ENCODE results near the gene RNPC3. TPM values are rescaled to one million over a fixed set of nuclear protein-coding genes. Genes with fewer than 3 reads are reported as not detected.

The RNPC3 gene
- total RNA-seq, 1 experiment from 2014 or later, result 16.4 TPM

DNA sequence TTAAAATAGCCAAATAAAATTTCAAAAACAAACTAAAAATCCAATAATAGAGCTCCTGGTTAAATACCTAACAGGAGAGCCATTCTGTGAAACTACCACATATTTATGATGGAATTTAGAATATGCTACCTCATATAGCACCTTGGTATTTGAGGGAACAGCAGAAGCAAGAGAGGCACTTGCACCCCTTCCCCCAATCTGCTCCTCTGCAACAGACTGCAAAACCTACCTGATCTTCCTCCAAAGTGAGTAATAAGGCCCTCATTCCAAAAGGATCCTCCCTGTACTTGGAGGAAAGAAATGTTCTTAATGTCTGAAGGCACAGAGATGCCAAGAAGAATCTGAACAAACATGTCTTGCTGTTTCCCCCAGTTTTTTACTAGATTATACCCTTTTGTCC, 28.1 kb upstream of the RNPC3 start:
- CTCF ChIA-PET, result no interaction called here
- ATAC-seq (no peak), DNase-seq (ENCODE audit: low spot score) (no peak)
- TF ChIP-seq, protein P1, sequence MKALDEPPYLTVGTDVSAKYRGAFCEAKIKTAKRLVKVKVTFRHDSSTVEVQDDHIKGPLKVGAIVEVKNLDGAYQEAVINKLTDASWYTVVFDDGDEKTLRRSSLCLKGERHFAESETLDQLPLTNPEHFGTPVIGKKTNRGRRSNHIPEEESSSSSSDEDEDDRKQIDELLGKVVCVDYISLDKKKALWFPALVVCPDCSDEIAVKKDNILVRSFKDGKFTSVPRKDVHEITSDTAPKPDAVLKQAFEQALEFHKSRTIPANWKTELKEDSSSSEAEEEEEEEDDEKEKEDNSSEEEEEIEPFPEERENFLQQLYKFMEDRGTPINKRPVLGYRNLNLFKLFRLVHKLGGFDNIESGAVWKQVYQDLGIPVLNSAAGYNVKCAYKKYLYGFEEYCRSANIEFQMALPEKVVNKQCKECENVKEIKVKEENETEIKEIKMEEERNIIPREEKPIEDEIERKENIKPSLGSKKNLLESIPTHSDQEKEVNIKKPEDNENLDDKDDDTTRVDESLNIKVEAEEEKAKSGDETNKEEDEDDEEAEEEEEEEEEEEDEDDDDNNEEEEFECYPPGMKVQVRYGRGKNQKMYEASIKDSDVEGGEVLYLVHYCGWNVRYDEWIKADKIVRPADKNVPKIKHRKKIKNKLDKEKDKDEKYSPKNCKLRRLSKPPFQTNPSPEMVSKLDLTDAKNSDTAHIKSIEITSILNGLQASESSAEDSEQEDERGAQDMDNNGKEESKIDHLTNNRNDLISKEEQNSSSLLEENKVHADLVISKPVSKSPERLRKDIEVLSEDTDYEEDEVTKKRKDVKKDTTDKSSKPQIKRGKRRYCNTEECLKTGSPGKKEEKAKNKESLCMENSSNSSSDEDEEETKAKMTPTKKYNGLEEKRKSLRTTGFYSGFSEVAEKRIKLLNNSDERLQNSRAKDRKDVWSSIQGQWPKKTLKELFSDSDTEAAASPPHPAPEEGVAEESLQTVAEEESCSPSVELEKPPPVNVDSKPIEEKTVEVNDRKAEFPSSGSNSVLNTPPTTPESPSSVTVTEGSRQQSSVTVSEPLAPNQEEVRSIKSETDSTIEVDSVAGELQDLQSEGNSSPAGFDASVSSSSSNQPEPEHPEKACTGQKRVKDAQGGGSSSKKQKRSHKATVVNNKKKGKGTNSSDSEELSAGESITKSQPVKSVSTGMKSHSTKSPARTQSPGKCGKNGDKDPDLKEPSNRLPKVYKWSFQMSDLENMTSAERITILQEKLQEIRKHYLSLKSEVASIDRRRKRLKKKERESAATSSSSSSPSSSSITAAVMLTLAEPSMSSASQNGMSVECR (CRISPR knock-in tag; IDR thresholded peaks at IDR 0.05; ENCODE audit: borderline replicate concordance), result no peak
- no peak overlapping the region for H3K4me3 Mint-ChIP-seq
- H3K9me3 Mint-ChIP-seq, result 0 out of 2 replicates have a peak, but pooled peaks cover 3% of the 10 kb centered on the region
- H3K36me3 Mint-ChIP-seq, result no peaks in the 10 kb centered on the region
- H3K27ac Mint-ChIP-seq, result no peak overlapping the region
- no peaks in the 10 kb centered on the region for H3K4me1 Mint-ChIP-seq
- no peaks in the 10 kb centered on the region for H3K27me3 Mint-ChIP-seq (ENCODE audit: low read depth)
- POLR2A ChIA-PET, result no interaction called here

DNA sequence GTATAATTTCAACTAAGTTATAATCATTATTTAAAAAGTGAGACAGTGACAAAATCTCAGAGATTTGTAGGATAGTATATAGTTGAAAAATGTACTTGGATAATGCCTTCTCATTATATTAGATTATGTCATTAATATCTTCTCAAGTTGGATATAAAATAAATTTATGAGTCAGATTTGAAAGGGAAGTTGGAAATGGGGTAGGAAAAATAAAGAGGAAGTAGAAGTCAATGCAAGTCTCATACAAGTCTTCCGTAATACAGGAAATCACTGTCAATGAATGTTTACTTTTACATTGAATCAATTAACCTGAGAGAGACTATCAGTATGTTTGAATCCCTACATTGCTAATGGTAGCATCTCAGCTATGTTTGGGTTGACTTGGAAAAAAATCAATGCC, 16.2 kb upstream of the RNPC3 start:
- Mint-ChIP-seq H3K4me1 (peaks cover 1% of the 10 kb centered on the region), H3K36me3 (no peaks in the 10 kb centered on the region), H3K27ac (no peak overlapping the region), H3K27me3 (ENCODE audit: low read depth) (no peaks in the 10 kb centered on the region), H3K4me3 (no peak overlapping the region), H3K9me3 (peaks cover 15% of the 10 kb centered on the region)
- ChIA-PET POLR2A (no interaction called here), CTCF (no interaction called here)
- DNase-seq (ENCODE audit: low spot score) (no peak), ATAC-seq (no peak)
- TF ChIP-seq PREB (CRISPR knock-in tag; IDR thresholded peaks at IDR 0.05; ENCODE audit: borderline replicate concordance), result no peak
- no peak for TF ChIP-seq ESRRA (CRISPR knock-in tag; IDR thresholded peaks at IDR 0.05; ENCODE audit: borderline replicate concordance)
- no peak for TF ChIP-seq ZNF232 (CRISPR knock-in tag; IDR thresholded peaks at IDR 0.05)
- TF ChIP-seq HMGA2 (CRISPR knock-in tag; IDR thresholded peaks at IDR 0.05), result no peak
- no peak for TF ChIP-seq FOXP1 (CRISPR knock-in tag; IDR thresholded peaks at IDR 0.05; ENCODE audit: borderline replicate concordance)
- TF ChIP-seq USF1 (CRISPR knock-in tag; IDR thresholded peaks at IDR 0.05), result no peak
- TF ChIP-seq, protein P2, sequence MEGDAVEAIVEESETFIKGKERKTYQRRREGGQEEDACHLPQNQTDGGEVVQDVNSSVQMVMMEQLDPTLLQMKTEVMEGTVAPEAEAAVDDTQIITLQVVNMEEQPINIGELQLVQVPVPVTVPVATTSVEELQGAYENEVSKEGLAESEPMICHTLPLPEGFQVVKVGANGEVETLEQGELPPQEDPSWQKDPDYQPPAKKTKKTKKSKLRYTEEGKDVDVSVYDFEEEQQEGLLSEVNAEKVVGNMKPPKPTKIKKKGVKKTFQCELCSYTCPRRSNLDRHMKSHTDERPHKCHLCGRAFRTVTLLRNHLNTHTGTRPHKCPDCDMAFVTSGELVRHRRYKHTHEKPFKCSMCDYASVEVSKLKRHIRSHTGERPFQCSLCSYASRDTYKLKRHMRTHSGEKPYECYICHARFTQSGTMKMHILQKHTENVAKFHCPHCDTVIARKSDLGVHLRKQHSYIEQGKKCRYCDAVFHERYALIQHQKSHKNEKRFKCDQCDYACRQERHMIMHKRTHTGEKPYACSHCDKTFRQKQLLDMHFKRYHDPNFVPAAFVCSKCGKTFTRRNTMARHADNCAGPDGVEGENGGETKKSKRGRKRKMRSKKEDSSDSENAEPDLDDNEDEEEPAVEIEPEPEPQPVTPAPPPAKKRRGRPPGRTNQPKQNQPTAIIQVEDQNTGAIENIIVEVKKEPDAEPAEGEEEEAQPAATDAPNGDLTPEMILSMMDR (IDR thresholded peaks at IDR 0.05), result no peak
- TF ChIP-seq RELA (CRISPR knock-in tag; IDR thresholded peaks at IDR 0.05; ENCODE audit: borderline replicate concordance), result no peak
- TF ChIP-seq E2F1 (CRISPR knock-in tag; IDR thresholded peaks at IDR 0.05), result no peak
- TF ChIP-seq, protein P3, sequence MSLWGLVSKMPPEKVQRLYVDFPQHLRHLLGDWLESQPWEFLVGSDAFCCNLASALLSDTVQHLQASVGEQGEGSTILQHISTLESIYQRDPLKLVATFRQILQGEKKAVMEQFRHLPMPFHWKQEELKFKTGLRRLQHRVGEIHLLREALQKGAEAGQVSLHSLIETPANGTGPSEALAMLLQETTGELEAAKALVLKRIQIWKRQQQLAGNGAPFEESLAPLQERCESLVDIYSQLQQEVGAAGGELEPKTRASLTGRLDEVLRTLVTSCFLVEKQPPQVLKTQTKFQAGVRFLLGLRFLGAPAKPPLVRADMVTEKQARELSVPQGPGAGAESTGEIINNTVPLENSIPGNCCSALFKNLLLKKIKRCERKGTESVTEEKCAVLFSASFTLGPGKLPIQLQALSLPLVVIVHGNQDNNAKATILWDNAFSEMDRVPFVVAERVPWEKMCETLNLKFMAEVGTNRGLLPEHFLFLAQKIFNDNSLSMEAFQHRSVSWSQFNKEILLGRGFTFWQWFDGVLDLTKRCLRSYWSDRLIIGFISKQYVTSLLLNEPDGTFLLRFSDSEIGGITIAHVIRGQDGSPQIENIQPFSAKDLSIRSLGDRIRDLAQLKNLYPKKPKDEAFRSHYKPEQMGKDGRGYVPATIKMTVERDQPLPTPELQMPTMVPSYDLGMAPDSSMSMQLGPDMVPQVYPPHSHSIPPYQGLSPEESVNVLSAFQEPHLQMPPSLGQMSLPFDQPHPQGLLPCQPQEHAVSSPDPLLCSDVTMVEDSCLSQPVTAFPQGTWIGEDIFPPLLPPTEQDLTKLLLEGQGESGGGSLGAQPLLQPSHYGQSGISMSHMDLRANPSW (CRISPR knock-in tag; conservative IDR thresholded peaks at IDR 0.05; ENCODE audit: low read depth), result no peak
- TF ChIP-seq ZNF263 (CRISPR knock-in tag; IDR thresholded peaks at IDR 0.05; ENCODE audit: low read depth), result no peak
- no peak for TF ChIP-seq TEAD1 (CRISPR knock-in tag; IDR thresholded peaks at IDR 0.05)
- no peak for TF ChIP-seq ETV6 (CRISPR knock-in tag; IDR thresholded peaks at IDR 0.05)
- no peak for TF ChIP-seq FOXJ3 (CRISPR knock-in tag; IDR thresholded peaks at IDR 0.05; ENCODE audit: borderline replicate concordance)
- TF ChIP-seq AR (CRISPR knock-in tag; IDR thresholded peaks at IDR 0.05), result no peak
- no peak for TF ChIP-seq SOX15 (CRISPR knock-in tag; IDR thresholded peaks at IDR 0.05)
- TF ChIP-seq JUN (CRISPR knock-in tag; IDR thresholded peaks at IDR 0.05), result no peak
- TF ChIP-seq SMAD3 (CRISPR knock-in tag; IDR thresholded peaks at IDR 0.05; ENCODE audit: borderline replicate concordance), result no peak
